Upper lobe of right lung (tissue), 1 donor: ENCODE measurements around the gene PDCD4. TPM values are rescaled to one million over a fixed set of nuclear protein-coding genes. Genes with fewer than 3 reads are reported as not detected.

Source experiments
- ATAC-seq: fragments of 200-7000 bp; cut with Tn5 transposase; one replicate; pipeline ENCODE4 v1.9.1; 2020; ENCODE audit warnings: mild to moderate bottlenecking, moderate library complexity
- DNase-seq: peaks from one replicate; pipeline ENCODE4 v3.0.0-alpha.2; 2020
- H3K27ac ChIP-seq: fragments of 200-600 bp; one replicate; pipeline ENCODE4 v1.8.0; 2022
- H3K27me3 ChIP-seq: fragments of 200-600 bp; one replicate; pipeline ENCODE4 v1.8.0; 2022; ENCODE audit warnings: mild to moderate bottlenecking
- H3K36me3 ChIP-seq: fragments of 200-600 bp; one replicate; pipeline ENCODE4 v1.8.0; 2022
- H3K4me1 ChIP-seq: fragments of 200-600 bp; one replicate; pipeline ENCODE4 v1.8.0; 2022
- H3K4me3 ChIP-seq: fragments of 200-600 bp; one replicate; pipeline ENCODE4 v1.8.0; 2022; ENCODE audit warnings: mild to moderate bottlenecking
- H3K9me3 ChIP-seq: fragments of 200-600 bp; one replicate; pipeline ENCODE4 v1.8.0; 2022
- intact Hi-C: fragments of 100-400 bp; cut with DNase I; formaldehyde crosslinking; loops from one replicate; pipeline ENCODE4 v1.11.0; 2022
- total RNA-seq: library from RNA; stranded (reverse); fragmentation: NEBNext Ultra II Directional; extraction: Animal tissue kit (Norgen Biotek cat#: 25700); gene quantifications from one replicate; pipeline ENCODE4 v1.2.1, GENCODE V29; 2021
- TF ChIP-seq, protein P1 (sequence below): fragments of 200-600 bp; IDR thresholded peaks from one replicate; pipeline ENCODE4 v1.8.0; 2022; ENCODE audit warnings: antibody characterized with exemption
- donor health status: DM: no; HTN: yes; CAD: no; lungs with severe emphysema.

The PDCD4 gene
- total RNA-seq, 1 donor from 2014 or later = 48.6 TPM

DNA sequence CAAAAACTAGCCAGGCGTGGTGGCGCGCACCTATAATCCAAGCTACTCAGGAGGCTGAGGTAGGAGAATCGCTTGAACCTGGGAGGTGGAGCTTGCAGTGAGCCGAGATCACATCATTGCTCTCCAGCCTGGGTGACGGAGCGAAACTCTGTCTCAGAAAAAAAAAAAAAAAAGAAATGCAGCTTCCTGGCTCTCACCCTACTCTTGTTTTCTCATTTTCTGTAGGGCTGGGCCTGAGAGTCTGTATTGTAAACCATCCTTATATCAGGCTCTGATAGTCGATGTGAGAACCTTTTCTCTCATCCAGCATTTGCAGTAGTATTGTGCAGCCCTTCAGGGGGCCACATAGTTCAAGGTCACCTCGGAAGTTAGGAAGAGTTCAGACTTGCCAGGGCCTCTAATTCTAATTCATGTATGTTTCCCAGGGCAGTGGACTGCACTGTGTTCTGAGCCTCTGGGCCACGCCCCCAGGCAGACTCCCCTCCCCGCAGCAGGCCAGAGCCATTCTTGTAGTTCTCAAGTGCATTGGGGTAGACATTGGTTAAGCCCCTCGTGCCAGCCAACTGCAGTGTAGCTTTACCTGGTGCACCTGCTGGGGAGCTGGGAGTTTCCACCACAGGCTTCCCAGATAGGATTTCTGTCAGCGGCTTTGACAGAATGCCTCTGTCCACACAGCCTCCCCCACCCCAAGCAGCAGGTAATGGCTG lies 38.3 kb upstream of the PDCD4 start:
- DNase-seq (no peak), ATAC-seq (no peak)
- H3K27me3 ChIP-seq = no peaks in the 10 kb centered on the region
- no peaks in the 10 kb centered on the region for H3K9me3 ChIP-seq
- peaks cover 8% of the 10 kb centered on the region for H3K4me1 ChIP-seq
- no peak overlapping the region for H3K27ac ChIP-seq
- intact Hi-C loops = no loop called here
- H3K4me3 ChIP-seq = no peak overlapping the region
- TF ChIP-seq, protein P1, sequence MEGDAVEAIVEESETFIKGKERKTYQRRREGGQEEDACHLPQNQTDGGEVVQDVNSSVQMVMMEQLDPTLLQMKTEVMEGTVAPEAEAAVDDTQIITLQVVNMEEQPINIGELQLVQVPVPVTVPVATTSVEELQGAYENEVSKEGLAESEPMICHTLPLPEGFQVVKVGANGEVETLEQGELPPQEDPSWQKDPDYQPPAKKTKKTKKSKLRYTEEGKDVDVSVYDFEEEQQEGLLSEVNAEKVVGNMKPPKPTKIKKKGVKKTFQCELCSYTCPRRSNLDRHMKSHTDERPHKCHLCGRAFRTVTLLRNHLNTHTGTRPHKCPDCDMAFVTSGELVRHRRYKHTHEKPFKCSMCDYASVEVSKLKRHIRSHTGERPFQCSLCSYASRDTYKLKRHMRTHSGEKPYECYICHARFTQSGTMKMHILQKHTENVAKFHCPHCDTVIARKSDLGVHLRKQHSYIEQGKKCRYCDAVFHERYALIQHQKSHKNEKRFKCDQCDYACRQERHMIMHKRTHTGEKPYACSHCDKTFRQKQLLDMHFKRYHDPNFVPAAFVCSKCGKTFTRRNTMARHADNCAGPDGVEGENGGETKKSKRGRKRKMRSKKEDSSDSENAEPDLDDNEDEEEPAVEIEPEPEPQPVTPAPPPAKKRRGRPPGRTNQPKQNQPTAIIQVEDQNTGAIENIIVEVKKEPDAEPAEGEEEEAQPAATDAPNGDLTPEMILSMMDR = no peak
- H3K36me3 ChIP-seq = no peaks in the 10 kb centered on the region

- Histone ChIP-seq H3K36me3 (no peaks in the 10 kb centered on the region), H3K4me3 (no peak overlapping the region), H3K27ac (no peak overlapping the region), H3K27me3 (no peaks in the 10 kb centered on the region), H3K9me3 (no peaks in the 10 kb centered on the region), H3K4me1 (peaks cover 8% of the 10 kb centered on the region)
- intact Hi-C loops = no loop called here
- no peak for DNase-seq
- ATAC-seq = no peak
- TF ChIP-seq, protein P1 = no peak
These were observed 37.6 kb upstream of the PDCD4 start for GRCh38 chr10:110833941-110834628.

DNA sequence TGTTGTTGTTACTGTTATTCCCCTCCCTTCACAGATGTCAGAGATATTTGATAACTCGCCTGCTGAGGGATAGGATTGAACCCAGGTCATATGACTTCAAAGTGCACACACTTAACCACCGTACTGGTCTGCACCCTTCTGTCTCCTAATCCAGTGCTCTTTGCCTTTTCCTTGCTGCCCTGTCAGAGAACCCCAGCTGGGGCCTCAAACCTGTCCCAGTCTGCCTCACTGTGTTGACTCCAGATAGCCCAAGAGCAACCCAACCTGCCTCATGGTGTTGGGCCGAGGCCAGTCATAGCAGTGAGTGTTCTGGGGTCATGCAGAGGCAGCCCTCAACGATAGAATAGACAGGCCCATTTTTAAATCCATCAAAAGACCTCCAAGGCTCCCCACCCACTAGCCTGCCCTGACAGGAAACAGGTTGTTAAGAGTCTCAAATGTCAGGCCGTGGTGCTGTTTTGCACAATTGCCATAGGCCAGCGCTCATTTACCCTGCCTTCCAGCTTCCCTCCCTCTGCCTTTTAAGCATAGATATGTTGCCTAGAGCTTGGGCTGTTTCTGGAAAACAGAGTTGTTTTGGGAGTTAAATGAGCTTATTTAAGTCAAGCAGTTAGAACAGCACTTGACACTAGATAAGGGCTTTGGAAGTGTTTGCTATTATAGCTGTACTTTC lies 37.0 kb upstream of the PDCD4 start:
- ATAC-seq (peak; percentile 72), DNase-seq (no peak)
- Histone ChIP-seq H3K4me1 (peaks cover 8% of the 10 kb centered on the region), H3K36me3 (no peaks in the 10 kb centered on the region), H3K9me3 (no peaks in the 10 kb centered on the region), H3K27me3 (no peaks in the 10 kb centered on the region), H3K27ac (no peak overlapping the region), H3K4me3 (no peak overlapping the region)
- TF ChIP-seq, protein P1 = no peak
- intact Hi-C loops = no loop called here

- TF ChIP-seq, protein P1 = no peak
- Histone ChIP-seq H3K4me3 (no peak overlapping the region), H3K9me3 (no peaks in the 10 kb centered on the region), H3K27me3 (no peaks in the 10 kb centered on the region), H3K27ac (no peak overlapping the region), H3K4me1 (peaks cover 8% of the 10 kb centered on the region), H3K36me3 (no peaks in the 10 kb centered on the region)
- ATAC-seq (no peak), DNase-seq (no peak)
- intact Hi-C loops = no loop called here
These were observed 35.9 kb upstream of the PDCD4 start for GRCh38 chr10:110835841-110836240.

- TF ChIP-seq, protein P1 = no peak
- H3K27me3 ChIP-seq = no peaks in the 10 kb centered on the region
- no peak for DNase-seq
- no peak overlapping the region for H3K4me3 ChIP-seq
- peaks cover 8% of the 10 kb centered on the region for H3K4me1 ChIP-seq
- intact Hi-C loops = no loop called here
- H3K9me3 ChIP-seq = no peaks in the 10 kb centered on the region
- no peaks in the 10 kb centered on the region for H3K36me3 ChIP-seq
- no peak for ATAC-seq
- no peak overlapping the region for H3K27ac ChIP-seq
These were observed 35.0 kb upstream of the PDCD4 start for GRCh38 chr10:110836706-110837105.
